HG02759 (cell line): ENCODE data around the gene DLX5.

Experiments used
- ATAC-seq: cut with Tn5 transposase; IDR thresholded peaks from one replicate; pipeline ENCODE4 v1.9.1; 2021; ENCODE audit warnings: mild to moderate bottlenecking, moderate library complexity; ENCODE audit not compliant: unreplicated experiment

The DLX5 gene

DNA sequence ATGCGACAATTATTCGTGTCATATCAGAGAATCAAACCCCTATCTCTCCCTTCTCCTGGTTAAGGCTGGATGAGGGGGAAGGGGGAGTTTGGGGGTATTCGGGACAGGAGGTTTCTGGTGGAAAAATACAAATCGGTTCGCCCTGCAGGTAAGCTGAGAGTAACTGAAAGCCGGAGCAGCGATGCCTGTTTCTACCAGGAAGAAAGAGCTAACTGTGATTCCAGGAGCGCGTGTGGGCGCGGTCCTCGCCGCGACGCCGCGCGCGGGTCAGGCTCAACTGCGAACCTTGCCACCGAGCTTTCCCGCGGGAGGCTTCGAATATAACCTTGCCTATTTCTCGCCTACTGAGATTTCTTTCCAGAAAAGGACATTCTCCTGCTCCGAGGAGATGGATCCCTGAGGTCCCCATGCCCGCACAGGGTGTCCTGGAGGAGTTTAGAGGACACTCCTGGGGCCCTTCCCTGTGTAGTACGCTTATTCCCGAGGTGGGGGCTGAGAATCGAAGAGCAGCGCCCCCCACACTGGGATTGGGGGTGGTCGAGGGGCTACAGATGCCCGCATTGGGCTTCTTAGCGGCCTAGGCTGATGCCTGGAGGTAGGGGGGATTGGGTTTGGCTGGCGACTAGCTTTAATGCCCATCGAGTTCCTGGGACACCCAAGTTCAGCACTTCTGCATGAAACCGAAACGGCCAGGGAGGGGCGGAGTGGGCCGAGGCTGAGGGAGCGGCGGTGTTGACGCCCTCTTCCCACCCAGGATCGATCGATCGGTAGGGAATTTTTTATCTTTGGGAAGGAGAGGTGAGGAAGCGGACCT lies 32.2 kb downstream of the DLX5 start:
- no peak for ATAC-seq

DNA sequence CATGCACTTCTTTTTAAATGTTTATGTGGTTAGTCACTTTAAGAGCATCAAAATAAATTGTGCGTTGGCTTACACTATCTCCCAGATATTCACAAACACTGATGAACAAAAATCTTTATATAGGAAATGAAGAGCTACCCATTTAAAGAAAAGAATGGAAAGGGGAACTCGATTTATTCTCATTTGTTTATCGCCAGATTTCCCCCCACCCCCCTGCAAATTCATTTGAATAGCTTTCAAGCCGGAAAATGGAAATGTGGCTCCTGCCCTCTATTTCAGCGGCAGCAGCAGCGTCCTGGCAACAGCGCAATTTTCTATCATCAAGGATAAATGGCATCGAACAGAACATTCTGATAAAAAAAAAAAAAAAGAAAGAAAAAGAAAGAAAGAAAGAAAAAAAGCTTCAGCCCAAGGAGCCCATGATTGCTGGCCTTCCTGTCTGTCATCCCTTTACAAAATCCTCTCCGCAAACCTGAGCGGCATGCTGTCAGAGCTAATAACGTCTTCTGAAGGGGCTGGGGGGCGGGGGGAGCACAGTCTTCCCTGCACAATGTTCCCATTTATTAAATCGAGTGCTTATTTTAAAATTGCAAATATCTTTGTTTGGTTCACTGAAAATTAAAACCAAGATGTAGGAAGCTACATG lies 33.0 kb downstream of the DLX5 start:
- no peak for ATAC-seq

DNA sequence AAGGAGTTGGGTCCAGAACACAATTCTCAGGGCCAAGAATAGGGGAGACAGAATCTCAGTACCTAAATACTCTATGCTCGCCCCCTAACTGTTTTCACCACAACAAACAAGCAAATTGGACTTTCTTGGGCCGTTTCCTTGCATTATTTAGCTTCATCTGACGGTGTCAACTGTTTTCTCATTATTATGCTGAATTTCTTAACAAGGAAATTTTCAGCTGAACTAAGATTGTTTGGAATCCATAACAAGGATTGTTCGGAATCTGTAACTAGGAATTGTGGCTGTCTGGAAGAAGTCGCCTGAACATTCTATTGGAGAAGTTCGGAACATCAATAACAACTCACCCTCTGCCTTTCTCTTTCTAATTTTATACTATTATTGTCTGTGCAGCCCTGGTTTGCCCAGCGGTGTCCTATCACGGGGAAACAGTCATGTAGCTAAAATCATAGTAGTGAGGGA lies 34.7 kb downstream of the DLX5 start:
- no peak for ATAC-seq

DNA sequence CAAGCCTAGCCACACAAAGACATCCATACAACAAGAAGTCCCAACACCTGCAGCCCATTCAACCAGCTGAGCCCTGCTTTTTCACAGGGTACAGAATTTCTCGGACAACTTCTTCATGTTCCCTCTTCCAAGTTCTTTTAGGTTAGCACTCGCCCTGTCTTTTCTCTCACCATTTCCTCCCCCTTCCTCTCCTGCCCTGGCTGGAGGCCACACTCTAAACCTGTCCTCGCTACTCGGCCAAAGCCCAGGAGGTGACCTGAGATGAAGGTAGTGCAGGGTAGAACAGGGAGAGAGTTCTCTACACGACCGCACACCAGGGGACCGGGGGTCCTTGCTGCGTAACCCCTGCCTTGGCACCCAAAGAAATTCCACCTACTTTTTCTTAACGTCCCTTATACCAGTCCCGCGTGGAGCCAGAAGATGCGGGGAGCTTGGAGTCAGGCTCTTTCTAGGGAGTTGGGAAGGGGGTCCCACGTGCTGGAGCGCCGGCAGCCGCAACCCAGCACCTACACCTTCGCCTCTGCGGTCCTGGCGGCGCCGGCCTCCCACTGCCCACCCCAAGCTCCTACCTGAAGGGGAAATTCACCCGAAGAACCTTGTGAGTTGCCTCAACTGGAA lies 35.3 kb downstream of the DLX5 start:
- ATAC-seq: no peak

DNA sequence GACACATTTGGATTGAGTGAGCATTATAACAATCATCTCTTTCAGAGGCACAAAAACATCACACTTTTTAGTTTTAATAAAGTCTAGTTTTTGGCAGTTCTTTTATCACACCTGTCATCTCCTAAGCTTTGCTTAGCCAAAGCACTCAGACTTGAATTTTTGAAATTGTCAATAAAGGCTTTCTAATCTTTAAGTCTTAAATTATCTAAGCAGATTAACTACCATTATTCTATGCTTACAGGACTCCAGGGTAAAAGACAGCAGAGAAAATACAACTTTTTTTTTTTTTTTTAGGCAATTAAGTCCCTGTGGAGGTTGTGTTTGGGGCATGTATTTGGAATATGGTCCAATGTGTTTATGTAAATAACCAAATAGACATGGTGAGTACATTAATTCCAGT lies 36.9 kb downstream of the DLX5 start:
- no peak for ATAC-seq

DNA sequence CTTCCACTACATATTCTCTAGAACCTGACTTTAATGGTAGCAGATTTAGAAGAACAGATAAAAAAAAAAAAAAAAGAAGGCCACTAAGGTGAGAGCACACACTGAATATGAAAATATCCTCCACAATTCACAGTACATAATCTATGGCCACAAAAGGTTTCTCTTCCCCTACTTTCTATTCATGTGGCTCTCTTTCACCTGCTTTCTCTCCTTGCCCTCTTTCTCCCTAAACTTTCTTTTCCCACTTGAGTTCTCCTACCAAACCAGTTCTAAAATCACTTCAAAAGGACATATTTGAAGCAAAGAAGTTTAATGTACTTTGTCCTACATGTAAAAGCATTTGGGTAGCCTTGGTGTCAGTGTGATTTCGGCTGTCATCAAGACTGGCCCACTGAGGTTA lies 37.7 kb downstream of the DLX5 start:
- no peak for ATAC-seq

DNA sequence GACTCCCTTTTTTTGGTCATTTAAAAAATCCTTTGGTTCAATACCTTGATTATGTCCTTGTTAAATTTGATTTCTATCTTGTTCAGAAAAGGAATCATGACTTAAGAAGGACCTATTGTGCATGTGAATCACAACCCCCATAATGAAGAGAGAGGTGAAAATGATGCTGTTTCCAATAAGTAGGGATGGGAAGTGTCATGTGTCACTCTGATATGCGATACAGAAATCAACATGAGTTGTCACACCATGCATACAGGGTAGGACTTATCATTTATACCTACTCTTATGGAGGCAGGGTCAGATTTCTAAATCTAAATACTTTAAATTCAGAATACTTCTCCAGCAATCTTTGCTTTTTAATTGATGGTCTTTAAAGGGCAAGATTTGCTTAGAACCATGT lies 38.6 kb downstream of the DLX5 start:
- ATAC-seq: no peak

DNA sequence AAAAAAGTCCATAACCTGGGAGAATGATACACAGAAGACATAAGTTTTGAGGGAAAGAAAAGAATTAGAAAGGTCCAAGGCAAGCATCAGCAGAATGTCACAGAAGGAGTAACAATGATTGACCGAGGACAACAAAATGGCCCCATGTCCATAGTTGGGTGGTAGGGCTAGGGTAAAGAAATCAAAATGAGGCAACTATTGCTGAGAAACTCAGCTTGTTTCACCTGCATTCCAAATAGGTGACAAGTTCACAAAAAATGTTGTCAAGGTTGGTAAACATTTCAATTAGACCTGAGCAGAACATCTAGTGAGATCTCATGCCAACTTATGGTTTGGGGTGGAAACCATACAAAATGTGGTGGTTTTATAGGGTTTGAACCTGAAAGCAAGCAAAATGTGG lies 42.0 kb downstream of the DLX5 start:
- no peak for ATAC-seq

DNA sequence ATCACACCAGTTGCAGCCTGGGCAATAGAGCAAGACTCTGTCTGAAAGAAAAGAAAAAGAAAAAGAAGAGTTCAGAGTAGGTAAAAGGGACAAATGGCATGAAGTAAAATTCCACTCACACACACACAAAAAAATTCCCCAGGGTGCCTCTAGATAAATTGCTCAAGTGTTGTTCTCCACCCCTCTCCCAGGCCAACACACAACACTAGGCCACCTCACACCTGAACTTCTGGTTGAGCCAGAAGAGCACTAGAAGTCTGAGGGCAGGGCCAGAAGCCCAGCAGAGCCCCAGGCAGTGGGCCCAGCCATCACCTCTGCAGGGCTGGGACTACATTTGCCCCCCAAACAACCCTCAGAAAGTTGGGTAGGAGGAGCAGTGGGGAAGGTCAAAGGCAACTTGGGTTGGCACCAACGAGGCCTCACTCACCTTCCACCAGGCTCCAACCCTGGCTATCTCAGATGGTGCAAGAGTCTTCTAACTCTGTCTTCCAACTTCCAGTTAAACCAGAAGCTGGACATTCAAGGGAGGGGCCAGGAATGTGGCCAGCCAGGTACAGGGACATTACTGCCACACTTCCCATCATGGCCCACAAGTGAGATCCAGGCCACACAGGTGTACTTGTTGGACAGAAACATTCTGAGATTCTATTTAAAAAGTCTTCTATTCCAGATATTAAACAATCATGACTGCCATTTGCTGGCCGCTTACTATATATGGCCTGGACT lies 44.9 kb downstream of the DLX5 start:
- ATAC-seq: no peak

DNA sequence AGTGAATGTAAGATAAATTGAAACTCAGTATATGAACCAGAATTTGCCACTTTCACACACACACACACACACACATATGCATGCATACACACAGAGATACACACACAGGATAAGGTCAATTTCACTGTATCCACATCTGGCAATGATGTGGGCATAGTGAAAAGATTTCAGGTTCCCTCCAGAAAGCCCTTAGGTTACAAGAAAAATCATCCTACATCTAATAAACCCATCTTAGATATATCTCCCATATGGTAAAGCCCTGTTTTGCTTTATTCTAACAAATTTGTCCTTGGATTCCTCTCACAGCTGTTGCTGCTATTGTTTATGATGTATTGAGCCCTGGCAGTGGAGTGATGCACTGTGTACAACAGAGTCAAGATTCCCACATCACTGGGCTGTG lies 47.2 kb downstream of the DLX5 start:
- no peak for ATAC-seq

DNA sequence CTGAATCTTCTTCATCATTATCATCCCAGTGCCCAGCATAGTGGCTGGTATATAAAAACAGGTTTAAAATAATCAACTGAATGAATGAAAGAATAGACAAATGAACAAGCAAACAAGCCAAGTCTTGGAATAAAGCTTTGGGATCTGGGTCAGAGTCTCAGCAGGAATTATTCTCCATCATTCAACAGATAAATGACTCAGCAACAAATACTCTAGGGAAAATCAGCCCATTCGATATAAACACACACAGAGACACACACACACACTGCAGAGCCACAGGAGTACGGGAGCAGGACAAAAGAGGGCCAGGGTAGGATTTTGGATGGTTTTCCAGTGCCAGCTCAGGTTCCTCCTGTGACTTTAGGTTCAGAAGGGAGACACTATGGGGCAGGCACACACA lies 48.5 kb downstream of the DLX5 start:
- ATAC-seq: no peak

DNA sequence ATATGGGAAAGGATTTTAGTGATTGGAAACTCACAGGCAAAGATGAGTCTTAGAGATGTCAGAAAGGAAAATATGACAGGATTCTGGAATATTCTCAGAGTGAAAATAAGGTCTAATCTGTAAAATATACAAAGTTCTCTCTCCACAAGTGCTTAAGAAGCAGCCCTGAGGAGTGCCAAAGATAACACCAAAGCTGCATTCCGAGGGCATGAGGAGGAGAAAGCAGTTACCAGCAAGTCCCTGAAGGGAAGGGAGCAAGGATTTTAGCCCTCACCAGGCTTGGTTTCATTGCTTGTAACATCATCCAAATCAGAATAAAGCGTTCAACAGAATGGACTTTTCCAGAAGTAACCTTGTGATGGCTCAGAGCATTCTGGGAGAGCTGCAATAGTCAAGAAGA lies 50.6 kb downstream of the DLX5 start:
- ATAC-seq: no peak

DNA sequence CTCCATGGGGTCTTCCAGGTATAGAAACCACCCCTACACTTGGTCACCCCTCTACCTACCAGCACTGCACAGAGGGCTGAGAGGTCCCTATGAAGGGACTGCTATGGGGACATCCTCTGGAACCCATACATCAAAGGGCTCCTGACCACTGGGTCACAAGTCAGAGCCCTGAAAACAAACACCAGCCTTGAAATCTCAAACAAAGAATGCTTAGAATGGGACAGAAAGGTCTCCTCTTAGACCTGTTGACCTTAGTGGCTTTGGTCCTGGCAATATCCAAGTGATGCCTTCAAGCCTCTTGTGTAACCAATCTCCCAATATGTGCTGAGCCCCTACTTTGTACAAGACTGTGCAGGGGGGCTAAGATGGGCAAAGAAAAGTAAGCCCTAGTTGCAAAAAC lies 53.9 kb downstream of the DLX5 start:
- no peak for ATAC-seq
